Measurements from ENCODE around the gene PPP2R2D.
A peak's percentile ranks its signal among the peaks of the same experiment; 100 is the strongest.
"Not testable (repeated sequence)": the region's sequence is repeated elsewhere in the genome, so short reads cannot be mapped to it uniquely, and the experiment has no call there.

PPP2R2D gene

GRCh38 chr10:131979336-131979735, 78.5 kb downstream of the PPP2R2D start:
- DNase-seq = no peak

GRCh38 chr10:131979821-131980270, 79.0 kb downstream of the PPP2R2D start:
- no peak for DNase-seq

- DNase-seq = no peak
Measured at GRCh38 chr10:131980321-131980720, 79.5 kb downstream of the PPP2R2D start.

GRCh38 chr10:131980761-131981428, 80.1 kb downstream of the PPP2R2D start:
- DNase-seq = no peak

DNA sequence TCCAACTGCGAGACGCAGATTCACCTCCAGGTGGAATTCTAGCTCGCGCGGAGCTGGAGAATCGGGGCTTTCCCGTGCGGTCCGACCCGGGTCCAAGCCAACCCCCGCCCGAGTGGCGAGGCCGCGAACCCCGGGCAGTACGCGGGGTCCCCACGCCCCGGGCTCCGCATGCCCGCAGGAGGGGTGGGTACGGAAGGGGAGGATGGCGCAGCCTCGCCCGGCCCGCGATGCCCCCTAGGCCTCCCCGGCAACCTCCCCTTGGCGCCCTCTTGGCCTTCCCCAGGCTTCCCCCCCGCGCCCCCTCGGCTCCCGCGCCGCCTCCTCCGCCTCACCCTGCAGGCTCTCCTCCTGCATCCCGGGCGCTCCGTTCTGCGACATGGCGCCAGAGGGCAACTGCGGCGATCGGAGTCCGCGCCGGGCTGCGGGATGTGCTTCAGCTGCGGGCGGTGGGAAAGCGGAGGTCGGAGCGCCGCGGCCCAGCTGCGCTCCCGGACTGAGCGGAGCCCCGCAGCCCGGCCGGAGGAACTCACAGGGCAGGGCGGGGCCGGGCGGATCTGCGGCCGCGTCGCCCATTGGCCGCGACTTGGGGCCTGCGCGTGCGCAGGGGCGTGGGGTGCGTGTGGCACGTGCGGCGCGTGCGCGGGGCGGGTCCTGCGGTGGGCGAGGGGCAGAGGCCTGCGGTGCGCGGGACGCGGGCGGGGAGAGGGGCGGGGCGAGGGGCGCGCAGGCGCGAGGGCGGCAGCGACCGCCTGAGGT, 80.8 kb downstream of the PPP2R2D start, which contains the start of gene BNIP3:
Gene BNIP3, minus strand, starts transcription at position 495 of the 756 bp plus-strand sequence. Its CDS starts 117 bp downstream, at position 378.
- DNase-seq = peak; percentile 97

DNA sequence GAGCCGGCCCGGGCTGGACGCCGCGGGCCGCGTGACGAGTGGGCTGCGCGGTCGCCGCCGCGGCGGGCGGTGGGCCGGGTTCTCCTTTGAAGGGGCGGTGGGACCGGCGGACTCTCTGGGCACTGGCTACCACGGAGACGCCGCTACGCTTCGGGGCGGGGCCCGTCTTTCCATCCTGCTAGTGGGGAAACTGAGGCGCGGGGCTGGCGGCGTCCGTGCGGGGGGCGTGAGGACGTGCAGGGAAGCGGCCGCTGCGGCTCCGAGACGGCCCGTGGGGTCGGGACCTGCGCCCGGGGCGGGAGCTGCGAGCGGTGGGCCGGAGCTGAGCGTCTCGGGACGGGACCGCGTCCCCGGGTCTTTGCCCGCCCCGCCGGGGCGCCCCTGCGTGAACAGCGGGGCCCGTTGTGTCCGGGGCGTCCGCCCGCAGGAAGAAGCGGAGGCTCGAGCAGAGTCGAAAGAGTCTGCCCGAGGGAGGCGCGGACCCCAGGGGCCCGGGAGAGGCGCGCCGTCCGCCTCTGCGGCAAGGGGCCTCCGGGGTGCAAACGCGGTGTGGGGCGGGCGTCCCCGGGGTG, 81.5 kb downstream of the PPP2R2D start:
- DNase-seq = peak; percentile 58

GRCh38 chr10:131982796-131983195, 82.0 kb downstream of the PPP2R2D start:
- DNase-seq = no peak

- DNase-seq = no peak
Measured at GRCh38 chr10:131983780-131984179, 83.0 kb downstream of the PPP2R2D start.

DNA sequence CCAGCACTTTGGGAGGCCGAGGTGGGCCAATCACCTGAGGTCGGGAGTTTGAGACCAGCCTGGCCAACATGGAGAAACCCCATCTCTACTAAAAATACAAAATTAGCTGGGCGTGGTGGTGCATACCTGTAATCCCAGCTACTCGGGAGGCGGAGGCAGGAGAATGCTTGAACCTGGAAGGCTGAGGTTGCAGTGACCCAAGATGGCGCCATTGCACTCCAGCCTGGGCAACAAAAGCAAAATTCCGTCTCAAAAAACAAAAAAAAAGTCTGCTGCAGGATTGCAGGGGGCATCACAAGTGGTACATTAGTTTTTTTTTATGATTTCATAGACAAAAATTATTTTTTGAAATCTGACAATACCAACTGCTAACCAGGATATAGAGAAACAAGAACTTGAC, 86.0 kb downstream of the PPP2R2D start:
- DNase-seq = not testable (repeated sequence)

- DNase-seq = not testable (repeated sequence)
Measured at GRCh38 chr10:131987301-131987700, 86.5 kb downstream of the PPP2R2D start.

DNA sequence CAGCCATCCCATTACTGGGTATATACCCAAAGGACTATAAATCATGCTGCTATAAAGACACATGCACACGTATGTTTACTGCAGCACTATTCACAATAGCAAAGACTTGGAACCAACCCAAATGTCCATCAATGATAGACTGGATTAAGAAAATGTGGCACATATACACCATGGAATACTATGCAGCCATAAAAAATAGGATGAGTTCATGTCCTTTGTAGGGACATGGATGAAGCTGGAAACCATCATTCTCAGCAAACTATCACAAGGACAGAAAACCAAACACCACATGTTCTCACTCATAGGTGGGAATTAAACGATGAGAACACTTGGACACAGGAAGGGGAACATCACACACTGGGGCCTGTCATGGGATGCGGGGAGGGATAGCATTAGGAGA, 87.0 kb downstream of the PPP2R2D start:
- not testable (repeated sequence) for DNase-seq

- no peak for DNase-seq
Measured at GRCh38 chr10:131991726-131992125, 90.9 kb downstream of the PPP2R2D start.

- DNase-seq = no peak
Measured at GRCh38 chr10:131993275-131993674, 92.5 kb downstream of the PPP2R2D start.

- DNase-seq = no peak
Measured at GRCh38 chr10:131994435-131994834, 93.6 kb downstream of the PPP2R2D start.

- no peak for DNase-seq
Measured at GRCh38 chr10:131996466-131997365, 95.9 kb downstream of the PPP2R2D start.

DNA sequence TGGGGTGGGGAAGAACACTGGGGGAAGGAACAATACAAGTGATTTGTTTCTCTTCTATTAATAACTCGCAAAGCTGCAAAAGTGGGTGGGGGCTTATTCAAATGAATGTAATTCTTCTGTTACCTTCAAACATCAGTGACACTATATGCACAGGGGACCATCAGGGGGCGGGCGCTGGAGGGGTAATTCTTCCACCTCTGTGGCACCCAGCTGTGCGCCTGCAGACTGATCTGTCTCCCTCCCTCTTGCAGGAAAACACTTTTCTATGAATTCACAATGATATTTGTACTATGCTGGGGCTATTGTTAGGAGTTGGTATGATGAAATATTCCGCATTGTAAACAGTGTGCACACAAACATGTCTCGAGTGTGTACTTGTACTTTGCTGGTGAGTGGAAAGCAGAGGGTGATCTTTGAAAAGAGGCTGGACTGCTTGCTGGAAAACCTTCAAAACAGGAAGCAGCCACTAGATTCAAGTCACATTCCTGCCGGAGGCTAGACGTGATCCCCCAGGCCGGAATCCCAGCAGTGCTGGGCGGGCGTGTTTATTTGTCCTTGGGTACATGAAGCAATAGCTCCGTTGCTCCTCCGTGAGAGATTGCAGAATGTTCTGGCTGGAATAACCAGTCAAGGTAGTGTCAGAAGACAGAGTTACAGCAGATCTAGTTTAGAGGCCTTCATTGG, 96.7 kb downstream of the PPP2R2D start:
- no peak for DNase-seq

DNA sequence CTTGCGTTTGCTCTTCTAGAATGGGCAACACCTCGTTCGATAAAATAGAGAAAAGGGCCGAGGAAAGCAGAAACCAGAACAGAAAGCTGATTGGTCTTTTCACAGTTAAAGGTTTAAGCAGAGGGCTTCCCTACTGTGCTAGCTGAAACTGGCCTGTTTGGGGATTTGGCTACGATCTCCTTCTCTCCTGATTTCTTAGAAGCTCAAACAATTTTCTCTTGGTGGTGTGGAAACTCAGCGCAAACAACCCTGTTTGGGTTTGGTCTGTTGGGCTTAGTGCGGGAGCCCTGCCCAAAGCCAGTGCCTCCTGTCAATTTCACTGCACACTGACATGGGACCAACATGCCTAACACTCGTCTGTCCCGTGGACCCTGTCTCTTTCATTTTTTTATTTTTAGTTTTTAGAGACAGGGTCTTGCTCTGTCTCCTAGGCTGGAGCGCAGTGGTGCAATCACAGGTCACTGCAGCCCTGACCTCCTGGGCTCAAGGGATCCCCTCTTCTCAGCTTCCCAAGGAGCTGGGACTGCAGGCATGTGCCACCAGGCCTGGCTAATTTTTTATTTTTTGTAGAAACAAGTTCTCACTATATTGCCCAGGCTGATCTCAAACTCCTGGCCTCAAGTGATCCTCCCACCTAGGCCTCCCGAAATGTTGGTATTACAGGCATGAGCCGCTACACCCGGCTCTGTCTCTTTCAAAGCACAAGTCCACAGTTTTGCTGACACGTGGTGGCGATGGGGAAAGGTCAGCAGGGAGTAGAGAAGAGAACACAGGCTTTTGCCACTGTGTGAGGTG, 97.4 kb downstream of the PPP2R2D start:
- no peak for DNase-seq

DNA sequence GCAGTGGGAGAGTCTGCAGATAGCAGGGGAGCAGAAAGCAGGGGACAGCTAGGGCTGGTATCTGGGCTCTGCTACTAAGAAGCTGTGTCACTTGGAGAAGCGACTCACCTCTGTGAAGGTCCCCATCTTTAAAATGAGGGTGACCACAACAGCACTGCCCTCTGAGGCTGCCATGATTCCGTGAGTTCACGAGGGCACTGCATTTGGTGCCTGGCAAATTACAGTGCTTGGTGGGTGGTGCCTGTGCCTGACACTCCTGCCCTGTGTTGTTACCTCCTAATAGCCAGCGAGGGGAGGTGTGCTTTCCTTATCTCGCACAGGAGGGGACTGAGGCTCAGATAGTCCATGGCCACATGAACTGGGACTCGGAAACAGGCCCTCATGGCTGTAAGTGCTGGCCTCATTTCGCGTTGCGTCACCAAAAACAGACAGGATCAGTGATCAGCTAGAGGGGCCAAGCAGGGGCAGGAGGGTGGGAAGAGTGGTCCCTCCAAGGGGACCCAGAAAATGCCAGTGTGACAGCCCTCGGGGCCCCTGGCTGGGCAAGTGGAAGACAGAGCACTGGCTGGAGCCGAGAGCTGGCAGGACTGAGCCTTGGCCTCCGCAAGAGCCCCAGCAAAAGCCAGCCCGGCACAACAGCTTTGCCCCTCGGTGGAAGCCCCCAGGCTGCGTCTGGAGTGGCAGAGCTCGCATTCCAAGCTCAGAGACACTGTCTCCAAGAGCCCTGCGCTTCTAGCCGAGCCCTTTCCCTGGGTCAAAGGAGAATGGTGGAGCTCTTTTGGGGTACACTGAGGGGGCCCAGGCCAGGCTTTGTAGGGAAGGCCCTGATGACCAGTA, 98.3 kb downstream of the PPP2R2D start:
- no peak for DNase-seq

DNA sequence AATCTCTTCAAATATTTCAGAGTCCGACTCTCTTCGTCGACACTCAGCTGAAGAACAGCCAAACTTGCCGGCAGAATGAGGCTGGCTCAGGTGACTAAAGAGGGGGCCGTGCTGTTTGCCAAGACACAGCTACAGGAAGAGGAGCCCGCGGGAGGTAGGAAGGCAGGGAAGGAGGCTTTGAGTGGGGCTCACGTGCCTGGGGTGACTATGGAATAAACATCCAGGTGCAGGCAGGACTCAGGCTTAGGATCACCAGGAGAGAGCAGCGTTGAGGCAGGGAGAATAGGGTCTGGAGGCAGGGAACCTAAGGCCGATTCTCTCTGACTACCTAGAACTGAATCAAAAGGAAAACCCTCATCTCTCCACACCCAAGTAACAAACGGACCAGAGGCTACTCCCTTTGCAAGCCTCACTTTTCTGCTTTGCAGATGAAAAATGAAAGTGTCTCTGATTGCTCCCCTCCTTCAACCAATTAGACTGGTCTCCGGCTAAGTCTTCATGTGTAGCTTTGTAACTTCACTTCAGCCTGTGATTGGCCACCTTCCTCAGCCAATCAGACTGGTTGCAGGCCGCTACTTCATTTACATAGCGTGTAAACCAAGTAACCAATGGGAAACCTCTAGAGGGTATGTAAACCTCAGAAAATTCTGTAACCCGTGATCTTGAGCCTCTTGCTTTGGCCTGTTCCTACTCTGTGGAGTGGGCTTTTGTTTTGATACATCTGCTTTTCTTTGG, 100.6 kb downstream of the PPP2R2D start:
- DNase-seq = no peak

DNA sequence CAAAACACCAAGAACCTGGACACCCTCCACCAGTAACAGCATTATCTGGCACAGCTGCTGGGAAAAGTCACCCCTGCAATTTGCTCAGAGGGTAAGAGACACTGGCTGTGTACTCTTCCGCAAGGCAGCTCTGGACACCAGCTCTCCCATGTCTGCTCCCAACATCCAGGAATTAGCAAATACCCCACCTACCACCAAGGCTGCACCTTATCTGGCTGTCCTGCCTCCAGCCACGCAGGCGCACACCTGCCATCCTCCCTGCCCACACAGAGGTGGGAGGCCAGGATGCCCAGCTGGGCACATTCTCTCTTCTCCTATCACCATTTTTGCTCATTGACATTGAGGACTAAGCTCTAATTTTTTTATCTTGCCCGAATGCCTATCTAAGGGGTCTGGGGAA, 101.2 kb downstream of the PPP2R2D start:
- DNase-seq = no peak

Measured in activated gamma-delta T cell (primary cell).